ENCODE results near the gene GGT5.

GRCh38 chr22:24188705-24189248, 56.1 kb downstream of the GGT5 start:
- TF ChIP-seq, protein P1, sequence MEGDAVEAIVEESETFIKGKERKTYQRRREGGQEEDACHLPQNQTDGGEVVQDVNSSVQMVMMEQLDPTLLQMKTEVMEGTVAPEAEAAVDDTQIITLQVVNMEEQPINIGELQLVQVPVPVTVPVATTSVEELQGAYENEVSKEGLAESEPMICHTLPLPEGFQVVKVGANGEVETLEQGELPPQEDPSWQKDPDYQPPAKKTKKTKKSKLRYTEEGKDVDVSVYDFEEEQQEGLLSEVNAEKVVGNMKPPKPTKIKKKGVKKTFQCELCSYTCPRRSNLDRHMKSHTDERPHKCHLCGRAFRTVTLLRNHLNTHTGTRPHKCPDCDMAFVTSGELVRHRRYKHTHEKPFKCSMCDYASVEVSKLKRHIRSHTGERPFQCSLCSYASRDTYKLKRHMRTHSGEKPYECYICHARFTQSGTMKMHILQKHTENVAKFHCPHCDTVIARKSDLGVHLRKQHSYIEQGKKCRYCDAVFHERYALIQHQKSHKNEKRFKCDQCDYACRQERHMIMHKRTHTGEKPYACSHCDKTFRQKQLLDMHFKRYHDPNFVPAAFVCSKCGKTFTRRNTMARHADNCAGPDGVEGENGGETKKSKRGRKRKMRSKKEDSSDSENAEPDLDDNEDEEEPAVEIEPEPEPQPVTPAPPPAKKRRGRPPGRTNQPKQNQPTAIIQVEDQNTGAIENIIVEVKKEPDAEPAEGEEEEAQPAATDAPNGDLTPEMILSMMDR (IDR thresholded peaks at IDR 0.05; ENCODE audit: low read length) = no peak
- TF ChIP-seq EZH2phosphoT487 (IDR thresholded peaks at IDR 0.05; ENCODE audit: low read length) = no peak

Measured in MM.1S (cell line).